H1 (cell line): ENCODE data around the gene ABHD10. TPM values are rescaled to one million over a fixed set of nuclear protein-coding genes. Genes with fewer than 3 reads are reported as not detected.

Source experiments
- CTCF ChIA-PET: fragments of 300-600 bp; sonication (Branson Sonifier 250); formaldehyde crosslinking; loops from one replicate; lab custom pipeline; 2021; ENCODE audit not compliant: partially characterized antibody; lab: Charles Lee
- POLR2A ChIA-PET: fragments of 300-600 bp; sonication (Branson Sonifier 250); formaldehyde crosslinking; loops from one replicate; lab custom pipeline; 2021; ENCODE audit warnings: inconsistent platforms; ENCODE audit not compliant: partially characterized antibody; lab: Charles Lee
- DNase-seq, 2 experiments: peaks; one replicate each; pipeline versions ENCODE4 v3.0.0 to v3.0.0-alpha.2; 2010 to 2022; ENCODE audit warnings: low spot score in 2 of 2, low read depth in 1 of 2, mixed read lengths in 1 of 2
- FAIRE-seq: peaks from 2 replicates; lab custom pipeline; 2011; peaks lifted over from hg19 to GRCh38; lab: Jason Lieb, UNC
- H2AFZ ChIP-seq: 2 replicates; pipeline ENCODE4 v1.8.1; 2012; ENCODE audit warnings: low read length, inconsistent platforms
- H2AK5ac ChIP-seq: 2 replicates; pipeline ENCODE4 v1.6.1; 2013; ENCODE audit warnings: low read depth, low read length
- H2BK120ac ChIP-seq: replicated peaks from 2 replicates; pipeline ENCODE3; 2013; ENCODE audit warnings: low read depth, low read length, inconsistent platforms
- H2BK12ac ChIP-seq: 2 replicates; pipeline ENCODE4 v1.6.1; 2013; ENCODE audit warnings: low read depth, low read length
- H2BK15ac ChIP-seq: 2 replicates; pipeline ENCODE4 v1.6.1; 2013; ENCODE audit warnings: low read length
- H2BK20ac ChIP-seq: 2 replicates; pipeline ENCODE4 v1.6.1; 2013; ENCODE audit warnings: low read length
- H2BK5ac ChIP-seq: 2 replicates; pipeline ENCODE4 v1.6.1; 2013; ENCODE audit warnings: low read depth, low read length
- H3K14ac ChIP-seq: 2 replicates; pipeline ENCODE4 v1.6.1; 2013; ENCODE audit warnings: inconsistent platforms; ENCODE audit not compliant: insufficient read length
- H3K18ac ChIP-seq: 2 replicates; pipeline ENCODE4 v1.6.1; 2013; ENCODE audit warnings: low read length; ENCODE audit errors: extremely low read depth
- H3K23ac ChIP-seq: 2 replicates; pipeline ENCODE4 v1.6.1; 2013; ENCODE audit warnings: inconsistent platforms; ENCODE audit not compliant: insufficient read length
- H3K23me2 ChIP-seq: 2 replicates; pipeline ENCODE4 v1.6.1; 2013; ENCODE audit warnings: low read depth, low read length
- H3K27ac ChIP-seq: 2 replicates; pipeline ENCODE4 v1.6.1; 2011; ENCODE audit warnings: low read depth, low read length, inconsistent platforms
- H3K27me3 ChIP-seq, 4 experiments: replicated peaks in 1 of 4; 1 replicate in 1 of 4; 2 replicates in 3 of 4; pipeline versions ENCODE4 v1.6.1 to v1.8.1; 2011 to 2013; ENCODE audit warnings: low read length in 3 of 4, mild to moderate bottlenecking in 3 of 4, inconsistent platforms in 2 of 4, mixed read lengths in 2 of 4, moderate library complexity in 1 of 4; ENCODE audit not compliant: control insufficient read depth in 3 of 4, insufficient read depth in 3 of 4; ENCODE audit errors: extremely low read depth in 1 of 4
- H3K36me3 ChIP-seq, 4 experiments: 2 replicates each; pipeline versions ENCODE4 v1.6.1 to v1.8.1; 2011 to 2013; ENCODE audit warnings: mild to moderate bottlenecking in 4 of 4, low read length in 3 of 4, moderate library complexity in 2 of 4, control low read depth in 1 of 4, inconsistent platforms in 1 of 4; ENCODE audit not compliant: insufficient read depth in 4 of 4, control insufficient read depth in 2 of 4
- H3K4ac ChIP-seq: replicated peaks from 2 replicates; pipeline ENCODE3; 2013; ENCODE audit warnings: low read length, low read depth, mixed read lengths, inconsistent platforms; ENCODE audit not compliant: insufficient read length
- H3K4me1 ChIP-seq, 4 experiments: replicated peaks in 1 of 4; 1 replicate in 1 of 4; 2 replicates in 3 of 4; pipeline versions ENCODE4 v1.6.1 to v1.8.1; 2011 to 2013; ENCODE audit warnings: low read length in 3 of 4, inconsistent platforms in 2 of 4, mixed read lengths in 1 of 4; ENCODE audit not compliant: insufficient read depth in 4 of 4, control insufficient read depth in 3 of 4
- H3K4me2 ChIP-seq, 2 experiments: 2 replicates each; pipeline versions ENCODE4 v1.6.1 to v1.8.1; 2011 to 2013; ENCODE audit warnings: low read depth in 2 of 2, low read length in 2 of 2, control low read depth in 1 of 2, inconsistent platforms in 1 of 2, mild to moderate bottlenecking in 1 of 2; ENCODE audit not compliant: insufficient read depth in 1 of 2
- H3K4me3 ChIP-seq, 4 experiments: fragments of 200-600, 300-600 bp in 1 of 4; sonication (generic), shearing (Covaris generic), sonication (Bioruptor Twin) in 1 of 4; 2 replicates each; pipeline versions ENCODE4 v1.5.1 to v1.8.1; 2011 to 2016; ENCODE audit warnings: low read length in 4 of 4, low read depth in 3 of 4, control low read depth in 2 of 4, inconsistent platforms in 2 of 4, mild to moderate bottlenecking in 2 of 4, mixed read lengths in 1 of 4, moderate library complexity in 1 of 4; ENCODE audit not compliant: insufficient read depth in 2 of 4; ENCODE audit errors: extremely low read depth in 1 of 4
- H3K56ac ChIP-seq: replicated peaks from 2 replicates; pipeline ENCODE3; 2013; ENCODE audit warnings: low read depth, mild to moderate bottlenecking, mixed read lengths, low read length, inconsistent platforms; ENCODE audit not compliant: insufficient read length
- H3K79me1 ChIP-seq: 2 replicates; pipeline ENCODE4 v1.6.1; 2013; ENCODE audit warnings: low read depth, low read length, control low read depth
- H3K79me2 ChIP-seq, 2 experiments: 2 replicates each; pipeline versions ENCODE4 v1.6.1 to v1.8.1; 2012 to 2013; ENCODE audit warnings: low read length in 2 of 2, mild to moderate bottlenecking in 2 of 2, inconsistent platforms in 1 of 2; ENCODE audit not compliant: insufficient read depth in 2 of 2, control insufficient read depth in 1 of 2
- H3K9ac ChIP-seq, 4 experiments: replicated peaks in 1 of 4; 1 replicate in 1 of 4; 2 replicates in 3 of 4; pipeline versions ENCODE4 v1.6.1 to v1.8.1; 2011 to 2013; ENCODE audit warnings: low read depth in 3 of 4, low read length in 3 of 4, control low read depth in 2 of 4, mild to moderate bottlenecking in 2 of 4, moderate library complexity in 2 of 4, inconsistent platforms in 1 of 4; ENCODE audit errors: extremely low read depth in 1 of 4
- H3K9me3 ChIP-seq, 2 experiments: 2 replicates each; pipeline versions ENCODE4 v1.6.1 to v1.8.1; 2012 to 2013; ENCODE audit warnings: mild to moderate bottlenecking in 2 of 2, moderate library complexity in 2 of 2, control low read depth in 1 of 2, inconsistent platforms in 1 of 2, low read depth in 1 of 2, low read length in 1 of 2, mixed read lengths in 1 of 2; ENCODE audit not compliant: insufficient read depth in 2 of 2
- H4K20me1 ChIP-seq, 2 experiments: replicated peaks in 1 of 2; 2 replicates each; pipeline versions ENCODE3 to v1.8.1; 2011 to 2013; ENCODE audit warnings: inconsistent platforms in 2 of 2, low read length in 2 of 2, mild to moderate bottlenecking in 1 of 2; ENCODE audit not compliant: insufficient read depth in 2 of 2, control insufficient read depth in 1 of 2
- H4K5ac ChIP-seq: 2 replicates; pipeline ENCODE4 v1.6.1; 2013; ENCODE audit warnings: low read length, low read depth, mixed read lengths, inconsistent platforms; ENCODE audit not compliant: insufficient read length
- H4K8ac ChIP-seq: 2 replicates; pipeline ENCODE4 v1.8.0; 2013; ENCODE audit warnings: mild to moderate bottlenecking, moderate library complexity, low read length, inconsistent platforms; ENCODE audit not compliant: insufficient read depth; ENCODE audit errors: extremely low read depth
- H4K91ac ChIP-seq: replicated peaks from 2 replicates; pipeline ENCODE3; 2013; ENCODE audit warnings: low read length, mixed read lengths, inconsistent platforms; ENCODE audit not compliant: insufficient read length
- CBX8 ChIP-seq: fragments of 300-800, 300-1000 bp; sonication (generic); IDR thresholded peaks from 2 replicates; pipeline ENCODE4 v1.7.1; 2016; ENCODE audit warnings: low read depth, low read length, borderline replicate concordance
- E2F6 ChIP-seq: IDR thresholded peaks from 2 replicates; pipeline ENCODE4 v1.6.1; 2012; ENCODE audit warnings: inconsistent platforms
- GTF2F1 ChIP-seq: IDR thresholded peaks from 2 replicates; pipeline ENCODE4 v1.6.1; 2012; ENCODE audit warnings: low read depth, low read length, improper control_type of control experiment, borderline replicate concordance
- KDM4A ChIP-seq: IDR thresholded peaks from one replicate; pipeline ENCODE4 v1.7.1; 2012; ENCODE audit warnings: low read depth, mild to moderate bottlenecking, moderate library complexity, low read length, inconsistent platforms; ENCODE audit not compliant: severe bottlenecking
- POU5F1 ChIP-seq: IDR thresholded peaks from 2 replicates; pipeline ENCODE4 v1.6.1; 2011; ENCODE audit warnings: low read depth, mild to moderate bottlenecking, low read length, moderate library complexity
- RBBP5 ChIP-seq: IDR thresholded peaks from 2 replicates; pipeline ENCODE4 v1.7.1; 2012; ENCODE audit warnings: low read depth, mild to moderate bottlenecking, inconsistent platforms, low read length, moderate library complexity, borderline replicate concordance
- TEAD4 ChIP-seq: IDR thresholded peaks from 2 replicates; pipeline ENCODE4 v1.6.1; 2012; ENCODE audit warnings: low read depth, low read length, inconsistent platforms, mixed read lengths
- WGBS, 2 experiments: shearing (Covaris generic) in 1 of 2; methylation state at CpG; one replicate each; pipeline versions ENCODE4 v1.1.6 to v1.1.7; 2013 to 2015; ENCODE audit warnings: low lambda C conversion rate in 2 of 2, mixed read lengths in 2 of 2, inconsistent platforms in 1 of 2, low coverage in 1 of 2, missing lambda C conversion rate in 1 of 2; ENCODE audit not compliant: insufficient replicate concordance in 2 of 2, insufficient coverage in 1 of 2, insufficient read length in 1 of 2; ENCODE audit errors: extremely low coverage in 1 of 2, missing lambda C conversion rate in 1 of 2; 5-methylcytosine and 5-hydroxymethylcytosine counted together
- polyA plus RNA-seq, 7 experiments: library from polyadenylated mRNA; depleted of rRNA in 3 of 7; stranded (reverse) in 5 of 7; unstranded in 2 of 7; fragments of >200 nt in 5 of 7; fragments of 200-250 nt in 2 of 7; gene quantifications; 1 replicate in 5 of 7; 2 replicates in 1 of 7; 4 replicates in 1 of 7; pipeline versions ENCODE4 v1.2.1 to v1.2.3, GENCODE V29; 2011 to 2013; ENCODE audit warnings: missing spikeins in 2 of 7, mixed read lengths in 2 of 7
- total RNA-seq: library from RNA; stranded (reverse); fragmentation: NEBNext Ultra II Directional; extraction: Animal tissue kit (Norgen Biotek cat#: 25700); gene quantifications from 2 replicates; pipeline ENCODE4 v1.2.1, GENCODE V29; 2021
- TF ChIP-seq, protein P1 (sequence below): IDR thresholded peaks from 2 replicates; pipeline ENCODE4 v1.6.1; 2011; ENCODE audit warnings: low read depth, mild to moderate bottlenecking, low read length; ENCODE audit not compliant: insufficient read depth

Gene ABHD10
- total and polyA plus RNA-seq, 2 of the 8 experiments (the other 6 are each of a cell fraction or from before 2014, with no cell fraction given) = 10.9 to 24.6 TPM

GRCh38 chr3:112012205-112012992 is 33.6 kb downstream of the ABHD10 start:
- FAIRE-seq = no peak
- Histone ChIP-seq H4K5ac (no peak overlapping the region), H3K9ac (no peak overlapping the region), H3K14ac (no peak overlapping the region), H2AFZ (no peak overlapping the region), H3K9me3 (no peaks in the 10 kb centered on the region), H2AK5ac (no peak overlapping the region), H3K4ac (no peak overlapping the region), H3K23ac (no peak overlapping the region), H3K18ac (no peak overlapping the region), H3K27ac (no peak overlapping the region)
- CTCF ChIA-PET = interaction anchor here (0.6 to 12.0 kb wide), 37 partner anchors 10 to 421 kb away, joined by 3 to 384 read pairs (median 7); partner anchors contain the start of genes ABHD10, TAGLN3 and TMPRSS7
- TF ChIP-seq KDM4A = no peak
- TF ChIP-seq POU5F1 = no peak
- no peak for TF ChIP-seq TEAD4
- TF ChIP-seq GTF2F1 = no peak
- TF ChIP-seq E2F6 = no peak
- no peak for TF ChIP-seq CBX8
- TF ChIP-seq, protein P1, sequence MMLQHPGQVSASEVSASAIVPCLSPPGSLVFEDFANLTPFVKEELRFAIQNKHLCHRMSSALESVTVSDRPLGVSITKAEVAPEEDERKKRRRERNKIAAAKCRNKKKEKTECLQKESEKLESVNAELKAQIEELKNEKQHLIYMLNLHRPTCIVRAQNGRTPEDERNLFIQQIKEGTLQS = no peak
- no peak for TF ChIP-seq RBBP5
- TF ChIP-seq, all 59 proteins: peak for 0
- 90% methylated on average over 6 of the region's 6 CpGs; no CpG with 5 or more reads in 1 of the 2 experiments for WGBS, 2 experiments
- Histone ChIP-seq H3K4me3 (no peak overlapping the region), H3K27me3 (no peaks in the 10 kb centered on the region), H3K23me2 (no peaks in the 10 kb centered on the region; the same call in 1 of the 2 replicates), H3K4me1 (no peaks in the 10 kb centered on the region), H2BK5ac (no peak overlapping the region), H3K79me1 (no peaks in the 10 kb centered on the region), H3K79me2 (no peaks in the 10 kb centered on the region), H4K20me1 (no peaks in the 10 kb centered on the region), H4K91ac (no peak overlapping the region), H3K36me3 (no peaks in the 10 kb centered on the region), H3K4me2 (no peak overlapping the region), H2BK20ac (no peak overlapping the region), H3K56ac (no peak overlapping the region), H2BK15ac (no peak overlapping the region), H2BK12ac (no peak overlapping the region), H2BK120ac (no peak overlapping the region), H4K8ac (no peak overlapping the region)
- no peak for DNase-seq
- POLR2A ChIA-PET = interaction anchor here (1.0 to 2.2 kb wide), 4 partner anchors 9 to 34 kb away, joined by 3 to 22 read pairs (median 7); partner anchors contain the start of genes ABHD10 and TAGLN3
